ENCODE results near the gene TIAM1.

TIAM1 gene

DNA sequence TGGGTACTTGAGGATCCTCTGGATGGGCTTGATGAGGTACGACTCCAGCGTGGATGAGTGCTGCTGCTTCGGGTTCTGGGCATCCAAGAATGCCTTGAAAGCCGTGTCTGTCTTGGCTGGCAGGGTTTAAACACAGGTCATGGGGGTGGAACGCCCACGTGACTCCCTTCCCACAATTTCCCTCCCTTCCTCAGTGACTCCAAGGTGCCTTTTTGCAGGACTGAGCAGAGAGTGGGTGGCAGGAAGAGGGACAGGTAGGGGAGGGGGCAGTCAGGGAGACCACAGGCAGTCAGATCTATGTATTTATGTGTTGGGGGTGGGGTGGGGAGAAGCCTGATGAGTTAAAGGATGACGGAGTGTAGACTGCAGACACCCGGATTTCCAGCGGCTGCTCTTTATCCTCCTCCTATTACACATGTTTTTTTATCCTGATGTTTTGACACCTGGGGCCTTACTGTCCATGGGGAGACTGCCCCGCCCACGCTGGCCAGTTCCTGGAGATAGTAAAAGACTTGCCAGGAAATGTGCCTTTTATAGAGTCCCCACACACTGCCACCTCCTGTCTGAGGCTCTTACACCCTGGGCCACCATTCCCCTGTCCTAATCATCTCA lies 202.6 kb downstream of the TIAM1 start:
- Mint-ChIP-seq H3K4me3 (no peak overlapping the region), H3K4me1 (ENCODE audit: low read depth) (no peaks in the 10 kb centered on the region), H3K27ac (no peak overlapping the region), H3K27me3 (no peaks in the 10 kb centered on the region), H3K36me3 (ENCODE audit: low read depth) (peaks cover 46% of the 10 kb centered on the region), H3K9me3 (no peaks in the 10 kb centered on the region)

DNA sequence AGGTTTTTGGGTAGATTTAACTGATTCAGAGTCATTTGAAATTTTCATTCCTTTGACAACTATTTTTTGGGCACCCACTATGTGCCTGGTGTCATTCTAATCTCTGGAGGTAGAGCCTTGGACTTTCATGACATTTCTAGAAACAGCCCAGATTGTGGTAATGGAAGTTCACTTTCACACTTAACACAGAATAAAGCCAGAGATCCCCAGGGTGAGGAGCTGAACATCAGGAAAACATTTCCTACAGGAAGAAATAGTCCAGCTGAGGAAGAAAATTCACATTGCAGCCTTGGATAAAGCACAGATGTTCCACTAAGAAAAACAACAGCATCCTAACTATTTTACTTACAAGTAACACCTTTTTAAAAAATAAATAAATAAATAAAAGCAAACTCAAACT lies 203.4 kb downstream of the TIAM1 start:
- Mint-ChIP-seq H3K4me3 (no peak overlapping the region), H3K36me3 (ENCODE audit: low read depth) (peaks cover 47% of the 10 kb centered on the region), H3K9me3 (no peaks in the 10 kb centered on the region), H3K27me3 (no peaks in the 10 kb centered on the region), H3K4me1 (ENCODE audit: low read depth) (no peaks in the 10 kb centered on the region), H3K27ac (no peak overlapping the region)

DNA sequence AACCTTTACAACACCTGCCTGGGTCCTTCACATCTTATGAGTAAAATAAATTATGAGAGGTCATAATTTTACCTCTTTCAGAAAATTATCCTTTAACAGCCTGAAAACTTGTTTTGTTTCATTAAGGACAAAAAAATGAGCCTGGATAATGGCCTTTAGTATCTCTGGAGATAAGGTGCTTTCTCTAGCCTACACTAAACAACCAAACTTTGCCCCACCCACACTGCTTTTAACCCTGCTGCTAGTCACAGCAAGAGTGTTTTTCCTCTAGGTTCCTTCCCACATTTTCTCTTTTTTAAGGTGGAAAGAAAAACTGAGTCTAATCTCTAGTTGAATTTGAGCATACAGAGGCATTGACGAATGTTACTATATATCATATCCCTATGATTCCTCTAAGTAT lies 204.0 kb downstream of the TIAM1 start:
- Mint-ChIP-seq H3K9me3 (no peaks in the 10 kb centered on the region), H3K4me1 (ENCODE audit: low read depth) (no peaks in the 10 kb centered on the region), H3K27me3 (no peaks in the 10 kb centered on the region), H3K36me3 (ENCODE audit: low read depth) (peaks cover 52% of the 10 kb centered on the region), H3K27ac (no peak overlapping the region), H3K4me3 (no peak overlapping the region)

DNA sequence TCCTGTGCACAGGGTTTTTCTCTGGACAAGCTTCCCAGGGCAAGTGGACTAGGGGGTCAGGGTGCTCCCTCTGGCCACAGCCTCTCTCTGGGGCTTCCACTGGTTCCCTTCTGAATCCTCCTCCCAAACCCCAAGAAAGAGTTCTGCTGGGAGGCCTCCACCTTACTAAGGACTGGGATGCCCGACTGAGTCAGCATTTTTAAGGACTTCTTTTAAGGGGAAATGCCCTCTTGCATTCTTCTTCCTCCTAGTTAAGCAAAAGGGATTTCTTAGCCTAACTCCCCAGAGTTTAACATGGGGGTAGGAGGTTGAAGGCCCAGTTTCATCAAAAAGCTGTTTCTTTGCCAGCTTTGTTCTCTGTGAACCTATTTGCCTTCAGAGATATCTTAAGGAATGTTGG lies 206.1 kb downstream of the TIAM1 start:
- Mint-ChIP-seq H3K36me3 (ENCODE audit: low read depth) (peaks cover 71% of the 10 kb centered on the region), H3K4me3 (no peak overlapping the region), H3K4me1 (ENCODE audit: low read depth) (peaks cover 16% of the 10 kb centered on the region), H3K9me3 (no peaks in the 10 kb centered on the region), H3K27ac (no peak overlapping the region), H3K27me3 (no peaks in the 10 kb centered on the region)

DNA sequence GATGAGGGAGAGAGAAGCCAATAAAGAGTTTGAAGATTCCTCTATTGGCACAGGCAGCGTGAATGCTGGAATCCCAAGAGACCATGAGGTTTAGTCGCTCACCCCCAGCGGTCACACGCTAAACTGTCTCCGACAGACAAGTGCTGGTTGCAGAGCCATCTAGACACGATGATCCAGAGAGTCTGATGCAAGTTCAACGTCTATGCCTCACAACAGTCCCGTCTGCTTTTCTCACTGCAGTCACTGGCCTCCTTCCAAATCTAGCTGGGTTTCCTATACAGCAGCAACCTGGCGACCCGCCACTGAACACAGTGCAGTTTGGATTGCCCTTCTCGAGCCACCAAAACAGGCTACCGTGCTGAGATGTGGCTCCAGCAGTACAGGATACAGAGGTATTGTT lies 207.2 kb downstream of the TIAM1 start:
- Mint-ChIP-seq H3K9me3 (no peaks in the 10 kb centered on the region), H3K4me1 (ENCODE audit: low read depth) (peaks cover 26% of the 10 kb centered on the region), H3K4me3 (no peak overlapping the region), H3K27me3 (no peaks in the 10 kb centered on the region), H3K36me3 (ENCODE audit: low read depth) (peaks cover 82% of the 10 kb centered on the region), H3K27ac (no peak overlapping the region)

DNA sequence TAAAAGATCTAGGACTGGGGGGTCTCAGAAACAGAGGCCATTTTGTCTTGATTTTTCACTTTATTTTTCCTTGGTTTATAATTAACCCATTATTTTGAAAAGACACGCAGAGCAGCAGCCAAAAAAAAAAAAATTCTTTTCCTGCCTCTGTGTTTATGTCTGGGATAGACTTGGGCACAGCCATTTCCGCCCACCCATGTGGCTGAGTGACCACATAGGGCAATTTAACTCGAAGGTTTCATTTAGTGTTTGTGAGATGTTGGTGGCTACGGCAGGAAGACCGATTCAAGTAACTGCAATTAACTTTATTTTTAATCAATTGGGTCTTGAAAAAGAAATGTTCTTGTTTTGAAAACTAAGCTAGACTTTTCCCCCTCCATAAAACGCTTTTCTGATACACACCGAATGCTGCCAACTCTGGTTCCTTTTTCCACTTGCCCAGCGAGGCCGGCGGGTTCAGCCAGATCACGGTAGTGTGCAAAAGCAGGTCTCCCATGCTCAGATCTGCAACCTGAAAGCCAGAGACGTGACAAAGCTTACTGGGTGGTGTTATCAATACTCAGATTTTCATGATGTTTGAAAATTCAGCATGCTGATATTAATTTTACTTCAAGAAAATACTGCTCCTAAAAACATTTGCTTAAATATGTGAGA lies 208.4 kb downstream of the TIAM1 start:
- Mint-ChIP-seq H3K27ac (no peak overlapping the region), H3K4me1 (ENCODE audit: low read depth) (peaks cover 39% of the 10 kb centered on the region), H3K4me3 (no peak overlapping the region), H3K9me3 (no peaks in the 10 kb centered on the region), H3K36me3 (ENCODE audit: low read depth) (peaks cover 80% of the 10 kb centered on the region), H3K27me3 (no peaks in the 10 kb centered on the region)

DNA sequence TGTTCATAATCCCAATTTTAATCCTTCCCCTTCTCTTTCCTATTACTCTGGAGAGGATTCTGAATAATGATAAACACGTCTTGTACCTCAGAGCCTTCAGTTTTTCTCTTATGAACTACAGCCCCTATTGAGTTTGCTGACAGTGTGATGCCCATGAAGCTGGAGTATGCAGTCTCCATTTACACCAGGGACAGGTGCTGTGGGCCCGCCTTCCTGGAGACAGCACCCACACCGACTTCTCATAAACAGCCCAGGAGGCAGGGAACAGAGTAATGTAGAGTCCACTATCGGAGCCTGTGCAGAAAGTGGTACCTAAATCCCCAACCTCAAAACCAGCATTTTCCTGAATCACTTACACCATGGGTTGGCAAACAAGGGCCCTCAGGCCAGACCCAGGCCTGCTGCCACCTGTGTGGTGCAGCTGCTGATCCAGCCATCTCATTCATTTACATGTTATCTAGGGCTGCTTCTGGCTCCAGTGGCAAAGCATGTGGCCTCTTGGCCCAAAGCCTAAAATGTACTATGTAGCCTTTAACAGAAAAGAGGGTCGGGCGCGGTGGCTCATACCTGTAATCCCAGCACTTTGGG lies 210.7 kb downstream of the TIAM1 start:
- Mint-ChIP-seq H3K27ac (peak overlapping the region; percentile 78), H3K4me3 (peak overlapping the region; percentile 51), H3K36me3 (ENCODE audit: low read depth) (peaks cover 78% of the 10 kb centered on the region), H3K27me3 (no peaks in the 10 kb centered on the region), H3K4me1 (ENCODE audit: low read depth) (peaks cover 49% of the 10 kb centered on the region), H3K9me3 (no peaks in the 10 kb centered on the region)

DNA sequence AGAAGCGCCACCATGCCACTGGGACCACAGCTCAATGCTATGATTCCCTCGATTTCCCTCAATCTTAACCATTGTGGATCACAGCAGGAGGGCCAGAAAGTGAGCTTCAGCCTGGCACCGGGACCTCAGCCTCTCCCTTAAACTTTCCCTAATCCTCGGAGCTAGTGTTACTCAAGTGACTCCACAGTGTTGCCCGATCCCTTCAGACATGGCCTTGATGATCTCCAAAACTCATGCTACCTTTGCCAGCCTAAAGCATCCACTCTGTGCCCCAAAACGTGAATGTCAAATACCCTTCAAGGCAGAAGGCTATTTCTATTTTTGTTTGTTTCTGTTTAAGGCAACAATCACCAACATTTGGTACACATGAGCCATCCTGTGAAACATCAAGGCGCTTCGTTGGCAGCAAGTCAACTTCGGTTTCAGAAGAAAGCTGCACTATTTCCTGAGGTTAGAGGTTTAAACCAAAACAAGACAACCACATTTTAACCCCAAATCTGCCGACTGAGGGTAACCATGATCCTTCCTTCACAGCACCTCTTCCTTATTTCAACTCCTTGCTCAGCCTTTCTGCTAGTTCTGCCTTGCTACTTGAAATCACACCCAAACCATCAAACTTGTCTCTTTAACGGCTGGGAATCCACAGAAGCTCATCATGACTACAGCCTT lies 211.4 kb downstream of the TIAM1 start:
- peaks cover 80% of the 10 kb centered on the region for H3K36me3 Mint-ChIP-seq (ENCODE audit: low read depth)
- H3K4me1 Mint-ChIP-seq (ENCODE audit: low read depth) = peaks cover 49% of the 10 kb centered on the region
- peak overlapping the region; percentile 51 for H3K4me3 Mint-ChIP-seq
- peak overlapping the region; percentile 78 for H3K27ac Mint-ChIP-seq
- no peaks in the 10 kb centered on the region for H3K27me3 Mint-ChIP-seq
- H3K9me3 Mint-ChIP-seq = no peaks in the 10 kb centered on the region

DNA sequence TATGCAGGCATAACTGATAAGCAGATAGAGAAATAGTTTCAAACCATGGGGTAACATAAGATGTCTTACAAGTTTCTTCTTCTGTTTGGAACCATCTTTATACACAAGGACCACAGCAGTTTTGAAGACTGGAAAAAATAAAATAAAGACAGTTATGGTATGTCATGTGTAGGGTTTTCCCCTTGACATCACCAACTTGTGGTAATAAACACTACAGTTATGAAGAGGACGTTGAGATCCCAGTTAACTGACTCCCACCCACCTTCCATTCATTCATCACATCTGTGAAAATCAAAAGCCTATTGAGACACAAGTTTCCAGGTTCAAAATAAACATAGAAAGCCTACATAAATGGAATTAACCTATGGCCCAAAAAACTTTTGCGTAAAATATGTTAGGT lies 213.2 kb downstream of the TIAM1 start:
- H3K9me3 Mint-ChIP-seq = no peaks in the 10 kb centered on the region
- peak overlapping the region; percentile 53 for H3K27ac Mint-ChIP-seq
- H3K4me1 Mint-ChIP-seq (ENCODE audit: low read depth) = peaks cover 49% of the 10 kb centered on the region
- no peaks in the 10 kb centered on the region for H3K27me3 Mint-ChIP-seq
- H3K4me3 Mint-ChIP-seq = peak overlapping the region; percentile 50
- H3K36me3 Mint-ChIP-seq (ENCODE audit: low read depth) = peaks cover 73% of the 10 kb centered on the region

DNA sequence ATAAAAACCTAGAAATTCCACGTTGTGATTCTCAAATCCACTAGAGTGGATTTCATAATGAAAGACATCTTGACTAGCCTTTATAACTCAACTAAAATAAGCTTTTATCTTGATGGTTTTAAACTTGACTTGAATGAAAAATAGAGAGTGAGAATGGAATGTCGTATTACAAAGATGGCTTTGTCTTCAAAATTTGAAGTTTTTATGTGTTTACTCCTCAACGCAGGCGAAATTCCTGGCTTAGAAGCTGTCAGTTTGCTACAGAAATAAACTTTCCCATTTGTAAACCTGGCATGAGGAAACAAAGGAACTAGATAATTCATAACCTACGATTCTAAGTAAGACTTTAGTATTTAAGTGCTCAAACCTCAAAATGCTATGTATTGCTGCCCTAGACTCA lies 215.8 kb downstream of the TIAM1 start:
- Mint-ChIP-seq H3K27ac (no peak overlapping the region), H3K4me1 (ENCODE audit: low read depth) (peaks cover 36% of the 10 kb centered on the region), H3K27me3 (no peaks in the 10 kb centered on the region), H3K9me3 (no peaks in the 10 kb centered on the region), H3K4me3 (no peak overlapping the region), H3K36me3 (ENCODE audit: low read depth) (peaks cover 70% of the 10 kb centered on the region)

DNA sequence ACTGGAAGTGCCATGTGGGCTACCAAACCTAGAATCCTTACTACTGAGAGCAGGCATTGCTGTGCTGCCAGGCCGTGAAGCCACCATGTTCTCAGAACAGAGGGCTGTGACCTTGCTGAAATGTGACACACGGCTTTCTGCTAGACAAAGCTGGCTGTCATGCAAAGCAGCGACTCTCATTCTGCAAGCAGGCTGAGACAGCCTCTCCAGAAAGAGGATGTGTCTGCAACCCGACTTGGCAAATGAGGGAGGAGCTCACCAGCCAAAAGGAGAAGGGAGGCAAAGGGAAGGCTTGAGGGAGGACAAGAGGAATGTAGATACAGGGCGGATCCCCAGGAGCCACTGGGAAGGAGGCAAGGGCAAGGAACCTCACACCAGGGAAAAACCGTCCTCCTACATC lies 220.1 kb downstream of the TIAM1 start:
- Mint-ChIP-seq H3K4me1 (ENCODE audit: low read depth) (no peaks in the 10 kb centered on the region), H3K27ac (no peak overlapping the region), H3K36me3 (ENCODE audit: low read depth) (peaks cover 71% of the 10 kb centered on the region), H3K9me3 (no peaks in the 10 kb centered on the region), H3K4me3 (no peak overlapping the region), H3K27me3 (no peaks in the 10 kb centered on the region)

DNA sequence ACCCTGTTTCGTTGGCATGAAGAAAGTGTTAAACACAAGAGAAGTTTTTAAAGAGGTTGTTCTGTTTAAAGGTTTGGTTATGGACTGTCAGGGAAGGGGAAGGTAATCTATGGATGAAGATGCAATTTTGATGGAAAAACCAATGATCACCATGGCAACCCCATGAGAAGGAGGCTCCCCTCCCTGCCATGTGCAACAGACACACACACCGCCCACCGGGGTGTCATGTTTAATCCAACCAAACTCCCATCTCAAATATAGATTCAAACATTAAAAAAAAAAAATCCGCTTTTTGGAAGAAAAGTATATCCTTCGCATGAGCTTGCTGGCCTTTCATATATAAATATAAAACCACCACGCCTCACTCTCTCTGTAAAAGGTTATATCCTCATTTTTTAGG lies 224.9 kb downstream of the TIAM1 start:
- Mint-ChIP-seq H3K4me3 (no peak overlapping the region), H3K27me3 (no peaks in the 10 kb centered on the region), H3K9me3 (no peaks in the 10 kb centered on the region), H3K36me3 (ENCODE audit: low read depth) (peaks cover 52% of the 10 kb centered on the region), H3K4me1 (ENCODE audit: low read depth) (peaks cover 9% of the 10 kb centered on the region), H3K27ac (no peak overlapping the region)

DNA sequence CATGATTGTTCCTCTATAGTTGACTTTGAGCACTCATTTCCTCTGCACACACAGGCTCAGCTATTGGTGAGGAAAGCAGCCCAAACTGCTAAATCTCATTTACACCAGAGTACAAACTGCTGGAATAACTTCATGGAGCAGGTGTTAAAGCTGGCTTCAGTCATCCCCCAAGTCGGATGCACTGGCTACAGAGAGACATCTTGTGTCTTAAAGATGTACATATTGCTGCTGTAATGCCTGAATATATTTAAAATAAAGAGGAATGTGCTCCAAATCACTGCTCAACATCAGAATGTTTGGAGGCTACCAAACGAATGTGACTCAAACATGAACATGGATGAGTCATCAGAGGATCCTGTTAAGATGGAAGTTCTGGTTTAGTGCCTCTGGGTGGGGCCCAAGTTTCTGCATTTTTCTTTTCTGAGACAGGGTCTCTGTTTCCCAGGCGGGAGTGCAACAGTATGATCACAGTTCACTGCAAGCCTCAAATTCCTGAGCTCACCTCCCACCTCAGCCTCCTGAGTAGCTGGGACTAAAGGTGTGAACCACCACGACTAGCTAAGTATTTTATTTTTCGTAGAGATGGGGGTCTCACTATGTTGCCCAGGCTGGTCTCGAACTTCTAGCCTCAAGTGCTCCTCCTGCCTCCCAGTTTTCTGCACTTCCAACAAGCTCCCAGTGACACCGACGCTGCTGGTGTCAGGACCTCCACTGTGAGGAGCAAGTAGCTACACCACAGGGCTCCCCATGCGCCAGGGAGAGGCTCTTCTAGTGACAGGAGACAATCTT lies 226.7 kb downstream of the TIAM1 start:
- Mint-ChIP-seq H3K4me1 (ENCODE audit: low read depth) (peaks cover 9% of the 10 kb centered on the region), H3K9me3 (no peaks in the 10 kb centered on the region), H3K4me3 (no peak overlapping the region), H3K27me3 (no peaks in the 10 kb centered on the region), H3K36me3 (ENCODE audit: low read depth) (peaks cover 35% of the 10 kb centered on the region), H3K27ac (no peak overlapping the region)

DNA sequence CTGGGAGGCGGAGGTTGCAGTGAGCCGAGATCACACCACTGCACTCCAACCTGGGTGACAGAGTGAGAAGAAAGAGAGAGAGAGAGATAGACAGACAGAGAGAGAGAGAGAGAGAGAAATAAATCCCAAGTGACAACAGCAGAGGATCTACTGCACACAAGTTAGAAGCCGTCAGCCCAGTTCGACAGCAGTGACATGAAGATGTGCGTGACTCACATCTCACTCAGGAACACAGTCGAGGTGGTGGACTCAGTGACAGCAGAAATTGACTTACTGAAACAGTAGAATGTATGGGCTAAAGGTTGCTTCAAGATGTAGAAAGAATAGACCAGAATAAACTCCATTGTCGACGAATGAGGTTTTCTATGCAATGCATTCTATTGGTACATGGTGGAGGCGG lies 228.8 kb downstream of the TIAM1 start:
- no peaks in the 10 kb centered on the region for H3K9me3 Mint-ChIP-seq
- H3K36me3 Mint-ChIP-seq (ENCODE audit: low read depth) = peaks cover 14% of the 10 kb centered on the region
- no peak overlapping the region for H3K27ac Mint-ChIP-seq
- peaks cover 9% of the 10 kb centered on the region for H3K4me1 Mint-ChIP-seq (ENCODE audit: low read depth)
- no peaks in the 10 kb centered on the region for H3K27me3 Mint-ChIP-seq
- no peak overlapping the region for H3K4me3 Mint-ChIP-seq

DNA sequence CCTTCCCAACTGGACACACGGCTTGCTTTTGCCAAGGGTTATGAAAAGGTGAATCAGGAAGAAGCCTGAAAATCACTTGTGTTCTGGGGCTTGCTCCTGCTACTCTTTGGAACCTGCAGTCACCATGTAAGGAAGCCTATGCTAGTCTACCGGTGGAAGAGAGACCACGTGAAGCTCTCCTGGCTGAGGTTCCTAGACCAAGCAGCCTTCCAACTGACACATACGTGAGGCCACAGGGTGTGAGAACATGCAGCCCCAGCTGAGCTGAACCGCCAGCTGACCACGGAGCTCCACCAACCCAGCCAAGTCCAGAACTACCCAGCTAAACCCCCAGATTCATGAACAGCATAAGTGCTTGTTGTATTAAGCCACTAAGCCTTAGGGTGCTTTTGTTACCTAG lies 233.0 kb downstream of the TIAM1 start:
- Mint-ChIP-seq H3K4me1 (ENCODE audit: low read depth) (peaks cover 16% of the 10 kb centered on the region), H3K27ac (no peak overlapping the region), H3K27me3 (no peaks in the 10 kb centered on the region), H3K4me3 (no peak overlapping the region), H3K36me3 (ENCODE audit: low read depth) (no peaks in the 10 kb centered on the region), H3K9me3 (no peaks in the 10 kb centered on the region)
